Uterus (tissue), 4 donors: Measurements from ENCODE around the gene CDCP2. TPM values are rescaled to one million over a fixed set of nuclear protein-coding genes. Genes with fewer than 3 reads are reported as not detected.

Experiments
- DNase-seq, 2 donors: peaks; one replicate each; pipeline ENCODE4 v3.0.0-alpha.2; 2019 to 2020
- H3K27ac ChIP-seq, 2 donors: fragments of 200-600 bp; sonication (generic); 1 replicate in 1 of 2; 2 replicates in 1 of 2; pipeline ENCODE4 v1.5.1; 2016 to 2018
- H3K27me3 ChIP-seq, 2 donors: fragments of 200-600 bp; sonication (generic); one replicate each; pipeline ENCODE4 v1.5.1; 2018 to 2019; ENCODE audit warnings: control low read depth in 1 of 2
- H3K36me3 ChIP-seq, 2 donors: fragments of 200-600 bp; sonication (generic); one replicate each; pipeline ENCODE4 v1.5.1; 2019; ENCODE audit warnings: control low read depth in 1 of 2
- H3K4me1 ChIP-seq, 2 donors: fragments of 200-600 bp; sonication (generic); one replicate each; pipeline ENCODE4 v1.5.1; 2018 to 2019; ENCODE audit warnings: control low read depth in 1 of 2
- H3K4me3 ChIP-seq, 2 donors: fragments of 200-600 bp; sonication (generic); 1 replicate in 1 of 2; 2 replicates in 1 of 2; pipeline ENCODE4 v1.5.1; 2018 to 2019; ENCODE audit warnings: mild to moderate bottlenecking in 1 of 2
- H3K9me3 ChIP-seq, 2 donors: fragments of 200-600 bp; sonication (generic); one replicate each; pipeline ENCODE4 v1.5.1; 2019; ENCODE audit warnings: control low read depth in 1 of 2
- CTCF ChIP-seq, 4 experiments: fragments of 200-600 bp in 2 of 4; fragments of 450-650 bp in 2 of 4; sonication (generic) in 2 of 4; IDR thresholded peaks; one replicate each; pipeline ENCODE4 v1.5.1; 2016 to 2019; ENCODE audit warnings: antibody characterized with exemption in 4 of 4, mild to moderate bottlenecking in 2 of 4, moderate library complexity in 1 of 4
- POLR2A ChIP-seq, 2 donors: fragments of 450-650 bp; IDR thresholded peaks; one replicate each; pipeline ENCODE4 v1.6.1; 2016; ENCODE audit warnings: antibody characterized with exemption in 2 of 2, mild to moderate bottlenecking in 1 of 2, moderate library complexity in 1 of 2
- intact Hi-C: fragments of 100-400 bp; cut with DNase I; formaldehyde crosslinking; loops from one replicate; pipeline ENCODE4 v1.15.1; 2023; ENCODE audit warnings: low total_unique reads
- total RNA-seq, 4 donors: library from RNA; depleted of rRNA in 3 of 4; stranded (reverse); fragments of >200 nt in 3 of 4; gene quantifications; one replicate each; pipeline versions ENCODE4 v1.1.0 to v1.2.4, GENCODE V29; 2014 to 2023
- donor health status: DM: yes; HTN: yes; CAD: no.

CDCP2 gene
- total RNA-seq, 4 donors from 2014 or later: 0.18 to 0.28 TPM; not detected in 2

- Histone ChIP-seq H3K27ac (no peak overlapping the region), H3K36me3 (no peaks in the 10 kb centered on the region), H3K4me3 (no peak overlapping the region), H3K27me3 (no peaks in the 10 kb centered on the region), H3K9me3 (no peaks in the 10 kb centered on the region), H3K4me1 (no peaks in the 10 kb centered on the region)
- intact Hi-C loops: no loop called here
- DNase-seq: no peak
- TF ChIP-seq POLR2A (IDR thresholded peaks at IDR 0.05) (no peak), CTCF (IDR thresholded peaks at IDR 0.05) (no peak)
Measured at GRCh38 chr1:54163051-54163450, 10.3 kb upstream of the CDCP2 start.

GRCh38 chr1:54161495-54162168 is 8.8 kb upstream of the CDCP2 start:
- no peaks in the 10 kb centered on the region for H3K4me1 ChIP-seq
- H3K9me3 ChIP-seq: no peaks in the 10 kb centered on the region
- no peak for TF ChIP-seq POLR2A (IDR thresholded peaks at IDR 0.05)
- TF ChIP-seq CTCF (IDR thresholded peaks at IDR 0.05): no peak
- intact Hi-C loops: no loop called here
- DNase-seq: no peak
- no peak overlapping the region for H3K27ac ChIP-seq
- no peak overlapping the region for H3K4me3 ChIP-seq
- H3K36me3 ChIP-seq: no peaks in the 10 kb centered on the region
- H3K27me3 ChIP-seq: no peaks in the 10 kb centered on the region

GRCh38 chr1:54160351-54160750 is 7.6 kb upstream of the CDCP2 start:
- Histone ChIP-seq H3K27me3 (no peaks in the 10 kb centered on the region), H3K27ac (no peak overlapping the region), H3K36me3 (no peaks in the 10 kb centered on the region), H3K4me1 (no peaks in the 10 kb centered on the region), H3K9me3 (no peaks in the 10 kb centered on the region), H3K4me3 (no peak overlapping the region)
- intact Hi-C loops: no loop called here
- TF ChIP-seq CTCF (IDR thresholded peaks at IDR 0.05) (no peak), POLR2A (IDR thresholded peaks at IDR 0.05) (no peak)
- no peak for DNase-seq

- no peaks in the 10 kb centered on the region for H3K4me1 ChIP-seq
- no peak for DNase-seq
- H3K4me3 ChIP-seq: no peak overlapping the region
- no peaks in the 10 kb centered on the region for H3K36me3 ChIP-seq
- intact Hi-C loops: no loop called here
- no peaks in the 10 kb centered on the region for H3K9me3 ChIP-seq
- H3K27ac ChIP-seq: no peak overlapping the region
- no peaks in the 10 kb centered on the region for H3K27me3 ChIP-seq
- TF ChIP-seq POLR2A (IDR thresholded peaks at IDR 0.05) (no peak), CTCF (IDR thresholded peaks at IDR 0.05) (no peak)
Measured at GRCh38 chr1:54159733-54160316, 7.0 kb upstream of the CDCP2 start.

GRCh38 chr1:54158071-54158470 is 5.3 kb upstream of the CDCP2 start:
- TF ChIP-seq POLR2A (IDR thresholded peaks at IDR 0.05) (no peak), CTCF (IDR thresholded peaks at IDR 0.05) (no peak)
- H3K9me3 ChIP-seq: no peaks in the 10 kb centered on the region
- DNase-seq: no peak
- H3K27me3 ChIP-seq: no peaks in the 10 kb centered on the region
- no peak overlapping the region for H3K4me3 ChIP-seq
- no peaks in the 10 kb centered on the region for H3K36me3 ChIP-seq
- no peak overlapping the region for H3K27ac ChIP-seq
- intact Hi-C loops: no loop called here
- no peaks in the 10 kb centered on the region for H3K4me1 ChIP-seq
